Keratinocyte (primary cell): ENCODE results near the gene CCDC149.

Experiments used
- CTCF ChIP-seq, 3 experiments: IDR thresholded peaks in 1 of 3; conservative IDR thresholded peaks in 1 of 3; optimal IDR thresholded peaks in 1 of 3; 2 replicates in 2 of 3; 3 replicates in 1 of 3; pipeline versions ENCODE3 to v1.5.1; 2011; ENCODE audit warnings: low read length in 3 of 3, mild to moderate bottlenecking in 3 of 3, moderate library complexity in 2 of 3, control low read depth in 1 of 3, inconsistent platforms in 1 of 3; ENCODE audit not compliant: insufficient read depth in 2 of 3; ENCODE audit errors: extremely low read depth in 1 of 3
- EZH2 ChIP-seq: IDR thresholded peaks from one replicate; pipeline ENCODE4 v1.6.1; 2012; ENCODE audit warnings: inconsistent platforms, mild to moderate bottlenecking, low read length, moderate library complexity

- TF ChIP-seq CTCF (optimal IDR thresholded peaks at IDR 0.05 in 1 of 3, IDR thresholded peaks at IDR 0.05 in 1 of 3, conservative IDR thresholded peaks at IDR 0.05 in 1 of 3; ENCODE audit: extremely low read depth in 1 of 3, insufficient read depth in 2 of 3, low read length in 3 of 3) (no peak), EZH2 (no peak)
Measured at GRCh38 chr4:24856586-24856985, 56.3 kb downstream of the CCDC149 start.
